ENCODE results near the gene TBC1D9B. TPM values are rescaled to one million over a fixed set of nuclear protein-coding genes. Genes with fewer than 3 reads are reported as not detected.
"Not testable (repeated sequence)": the region's sequence is repeated elsewhere in the genome, so short reads cannot be mapped to it uniquely, and the experiment has no call there.

Gene TBC1D9B
- total RNA-seq, 1 donor from 2014 or later = 131 TPM

DNA sequence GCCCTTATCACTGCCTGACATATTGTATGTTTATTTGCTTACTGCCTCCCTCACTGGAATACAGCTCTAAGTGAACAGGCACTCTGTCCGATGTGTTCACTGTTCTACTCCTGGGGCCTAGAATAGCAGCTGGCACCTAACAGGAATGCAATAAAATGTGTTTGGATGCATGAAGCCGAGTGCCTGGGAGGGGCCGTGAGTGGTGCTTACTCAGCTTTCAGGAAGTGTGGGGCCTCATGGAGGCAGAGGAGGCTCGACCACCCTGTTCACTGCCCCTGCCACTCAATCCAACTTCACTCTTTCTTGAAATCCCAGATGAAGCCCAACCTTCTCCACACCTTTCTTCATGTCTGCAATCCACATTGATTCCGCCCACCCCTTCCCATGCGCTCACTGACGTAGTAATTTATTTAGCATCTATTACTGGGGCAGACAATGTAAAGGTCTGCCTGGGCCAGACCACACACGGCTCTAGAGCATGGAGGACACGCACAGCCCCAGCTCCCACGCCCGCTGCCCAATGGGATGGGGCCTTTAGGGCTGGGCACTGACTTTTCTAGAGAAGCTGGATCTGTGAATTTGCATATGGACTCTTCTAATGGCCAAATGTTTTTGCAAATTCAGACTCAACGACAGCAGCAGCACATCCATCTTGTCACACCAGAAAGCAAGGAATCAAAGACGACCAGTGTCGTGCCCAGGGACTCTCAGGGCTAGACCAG lies 21.3 kb downstream of the TBC1D9B start:
- DNase-seq (ENCODE audit: extremely low read depth, low read depth, low spot score) = no peak

DNA sequence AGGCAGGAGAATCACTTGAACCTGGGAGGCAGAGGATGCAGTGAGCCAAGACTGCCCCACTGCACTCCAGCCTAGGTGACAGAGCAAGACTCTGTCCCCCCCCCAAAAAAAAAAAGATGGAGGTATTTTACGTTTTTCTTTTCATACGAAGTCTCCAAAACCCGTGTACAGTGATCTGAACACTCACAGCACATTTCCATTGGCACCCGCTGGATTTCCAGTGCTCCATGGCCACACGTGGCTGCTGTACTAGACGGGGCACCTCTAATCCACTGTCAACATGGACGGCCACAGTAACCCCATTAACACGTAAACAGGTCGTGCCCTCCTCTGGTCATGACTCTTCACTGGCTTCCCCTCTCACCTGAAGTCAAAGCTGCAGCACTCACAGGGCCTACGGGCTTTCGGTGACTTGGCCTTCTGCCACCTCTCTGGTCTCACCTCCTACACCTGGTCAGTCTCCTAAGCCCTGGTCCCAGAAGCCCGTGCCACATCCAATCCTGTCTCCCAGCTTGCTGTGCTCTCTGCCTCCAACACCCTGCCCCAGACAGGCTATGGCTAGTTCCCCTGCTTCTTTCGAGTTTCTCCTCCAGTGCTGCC lies 22.1 kb downstream of the TBC1D9B start:
- DNase-seq (ENCODE audit: extremely low read depth, low read depth, low spot score) = no peak

DNA sequence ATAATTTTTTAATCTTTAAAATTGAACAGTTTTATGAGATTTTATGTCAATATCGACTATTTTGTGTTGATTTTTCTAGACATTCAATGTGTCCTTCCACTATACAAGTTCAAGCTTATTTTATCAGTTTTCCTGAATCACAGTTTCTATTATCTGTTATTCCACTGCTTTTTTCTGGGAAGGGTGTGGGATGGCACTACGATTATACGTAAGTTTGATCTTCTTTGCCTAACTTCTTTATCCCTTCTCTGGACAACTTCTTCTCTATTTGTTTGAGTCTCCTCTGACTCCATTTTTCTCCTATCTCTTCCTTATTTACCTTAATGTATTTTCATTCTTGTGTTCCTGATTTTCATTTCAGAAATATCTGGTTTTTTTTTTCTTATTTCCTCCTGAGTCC lies 24.5 kb downstream of the TBC1D9B start:
- DNase-seq (ENCODE audit: extremely low read depth, low read depth, low spot score) = no peak

- no peak for DNase-seq (ENCODE audit: extremely low read depth, low read depth, low spot score)
Observed at GRCh38 chr5:179882338-179882737, 25.4 kb downstream of the TBC1D9B start.

DNA sequence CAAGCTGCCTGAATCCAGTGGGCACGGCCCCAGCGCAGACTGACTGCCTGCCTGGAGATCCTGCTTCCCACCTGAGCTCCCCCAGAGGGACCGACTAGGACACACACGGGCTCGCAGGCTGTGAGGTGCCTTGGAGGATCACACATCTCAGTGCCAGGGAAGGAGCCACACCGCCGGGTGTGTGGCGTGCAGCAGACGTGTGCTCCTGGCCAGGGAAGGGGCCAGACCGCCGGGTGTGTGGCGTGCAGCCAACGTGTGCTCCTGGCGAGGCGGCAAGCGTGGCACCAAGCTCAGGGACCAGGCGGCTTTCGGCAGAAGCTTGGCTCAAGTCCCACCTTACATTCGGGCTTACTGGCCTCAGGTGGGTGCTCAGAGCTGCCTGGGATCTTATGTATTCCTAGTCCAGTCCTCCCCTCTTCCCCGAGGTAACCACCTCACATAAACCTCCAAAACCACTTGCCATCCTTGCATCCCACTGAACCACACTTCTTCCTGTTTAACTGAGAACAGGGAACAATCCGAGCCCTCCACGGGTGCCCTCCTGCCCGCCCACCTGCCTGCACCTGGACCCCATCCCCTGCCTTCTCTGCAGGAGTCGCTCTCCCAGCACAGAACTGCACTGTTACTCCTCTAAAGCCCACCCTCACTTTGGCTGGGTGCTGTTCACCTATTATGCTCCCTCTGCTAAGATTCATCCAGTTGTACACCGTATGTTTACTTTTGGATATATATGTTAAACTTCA lies 26.7 kb downstream of the TBC1D9B start:
- DNase-seq (ENCODE audit: extremely low read depth, low read depth, low spot score) = no peak

- DNase-seq (ENCODE audit: extremely low read depth, low read depth, low spot score) = no peak
Observed at GRCh38 chr5:179880066-179880650, 27.5 kb downstream of the TBC1D9B start.

DNA sequence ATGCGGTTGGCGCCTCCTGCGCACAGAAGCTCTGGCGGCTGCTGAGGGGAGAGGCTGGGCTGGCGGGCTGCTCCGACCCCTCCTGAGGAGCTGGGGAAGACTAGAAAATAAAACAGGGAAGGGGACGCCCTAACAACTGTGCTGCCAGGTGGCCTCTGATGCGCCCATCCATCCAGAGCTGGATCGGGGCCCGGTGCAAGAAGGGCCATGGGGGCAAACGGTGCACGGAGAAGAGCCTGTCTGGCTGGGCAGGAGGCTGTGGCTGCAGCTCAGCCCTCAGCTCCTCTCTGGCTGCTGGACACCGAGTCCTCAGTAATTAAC lies 28.0 kb downstream of the TBC1D9B start:
- no peak for DNase-seq (ENCODE audit: extremely low read depth, low read depth, low spot score)

GRCh38 chr5:179879003-179879689 lies 28.6 kb downstream of the TBC1D9B start:
- no peak for DNase-seq (ENCODE audit: extremely low read depth, low read depth, low spot score)

DNA sequence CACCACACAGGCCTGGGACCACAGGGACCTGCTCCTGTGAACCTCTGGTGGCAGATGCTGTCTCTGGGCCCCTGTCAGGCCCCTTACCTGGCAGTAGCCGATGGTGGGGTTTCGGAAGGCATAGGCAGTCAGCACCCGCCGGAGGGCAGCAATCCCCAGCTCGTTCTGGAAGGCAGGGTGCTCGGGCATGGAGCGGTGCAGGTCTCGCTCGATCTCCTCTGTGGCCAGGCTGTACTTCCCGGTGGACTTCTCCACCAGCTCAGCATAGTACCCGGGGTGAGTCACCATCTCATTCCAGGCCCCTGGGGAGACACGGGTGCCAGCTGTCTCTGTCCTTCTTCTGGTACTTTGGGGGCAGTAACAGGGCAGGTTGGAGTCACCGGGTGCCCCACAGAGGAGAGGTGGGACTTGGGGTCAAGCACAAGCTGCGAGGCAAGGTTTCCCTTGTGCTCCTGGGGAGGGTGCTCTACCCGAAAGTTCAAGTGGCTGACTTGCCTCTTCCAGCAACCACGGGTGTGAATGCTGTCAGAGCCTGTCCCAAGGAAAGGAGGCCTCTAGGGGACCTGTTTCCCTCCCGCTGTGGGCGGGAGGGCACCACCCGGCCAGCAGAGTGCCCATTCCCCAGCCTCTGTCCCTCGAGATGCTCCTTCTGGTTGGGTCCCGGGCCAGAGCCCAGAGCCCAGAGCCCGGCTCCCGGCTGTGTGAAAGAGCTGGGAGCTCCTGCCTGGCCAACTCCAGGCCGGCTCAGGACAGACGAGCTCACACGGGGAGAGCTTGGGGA lies 29.3 kb downstream of the TBC1D9B start:
- no peak for DNase-seq (ENCODE audit: extremely low read depth, low read depth, low spot score)

DNA sequence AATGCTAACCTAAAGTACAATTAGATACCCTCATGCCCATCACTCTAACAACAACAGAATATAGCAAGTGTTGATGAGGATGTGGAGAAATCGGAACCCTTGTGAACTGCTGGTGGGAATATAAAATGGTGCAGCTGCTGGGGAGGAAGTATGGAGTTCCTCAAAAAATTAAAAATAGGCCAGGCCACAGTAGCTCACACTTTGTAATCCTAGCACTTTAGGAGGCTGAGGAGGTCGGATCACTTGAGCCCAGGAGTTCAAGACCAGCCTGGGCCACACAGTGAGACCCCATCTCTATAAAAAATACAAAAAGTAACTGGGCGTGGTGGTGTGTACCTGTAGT lies 31.1 kb downstream of the TBC1D9B start:
- no peak for DNase-seq (ENCODE audit: extremely low read depth, low read depth, low spot score)

DNA sequence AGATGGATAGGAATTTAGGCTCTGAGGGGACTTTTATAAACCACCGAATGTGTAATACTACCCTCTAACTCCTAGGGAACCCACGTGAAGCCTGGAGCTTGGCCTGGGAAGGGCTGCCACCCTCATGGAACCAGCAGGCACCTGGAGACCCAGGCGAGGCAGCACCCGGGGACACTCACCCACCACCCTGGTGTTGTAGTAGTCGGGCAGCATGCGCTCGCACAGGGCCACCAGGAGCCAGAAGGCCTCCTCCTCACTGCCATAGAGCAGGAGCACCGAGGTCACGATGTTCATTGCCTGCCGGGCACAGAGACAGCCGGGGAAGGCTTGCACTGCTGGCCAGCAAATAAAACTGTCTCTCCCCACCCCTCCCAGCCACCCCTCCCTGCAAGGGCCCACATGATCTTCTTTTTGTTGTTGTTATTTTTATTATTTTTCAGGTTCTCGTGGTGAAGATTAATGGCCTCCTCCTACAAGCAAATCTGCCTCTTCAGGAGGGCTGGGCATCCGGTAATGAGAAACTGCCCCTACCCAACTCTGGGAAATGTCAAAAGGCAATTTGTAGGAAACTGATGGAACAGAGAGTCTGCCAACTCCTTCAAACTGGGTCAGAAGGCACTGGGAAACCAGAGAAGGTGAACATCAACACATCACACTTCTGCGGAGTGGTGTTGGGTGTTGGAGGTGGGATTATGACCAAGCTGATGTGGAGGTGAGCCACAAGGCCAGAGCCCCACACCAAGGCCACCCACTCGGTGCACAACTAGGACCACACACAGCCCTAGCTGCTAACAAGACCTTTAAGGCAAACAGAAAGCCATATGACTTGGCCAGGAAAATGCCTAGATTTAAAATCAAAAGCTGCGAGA lies 31.7 kb downstream of the TBC1D9B start:
- no peak for DNase-seq (ENCODE audit: extremely low read depth, low read depth, low spot score)

DNA sequence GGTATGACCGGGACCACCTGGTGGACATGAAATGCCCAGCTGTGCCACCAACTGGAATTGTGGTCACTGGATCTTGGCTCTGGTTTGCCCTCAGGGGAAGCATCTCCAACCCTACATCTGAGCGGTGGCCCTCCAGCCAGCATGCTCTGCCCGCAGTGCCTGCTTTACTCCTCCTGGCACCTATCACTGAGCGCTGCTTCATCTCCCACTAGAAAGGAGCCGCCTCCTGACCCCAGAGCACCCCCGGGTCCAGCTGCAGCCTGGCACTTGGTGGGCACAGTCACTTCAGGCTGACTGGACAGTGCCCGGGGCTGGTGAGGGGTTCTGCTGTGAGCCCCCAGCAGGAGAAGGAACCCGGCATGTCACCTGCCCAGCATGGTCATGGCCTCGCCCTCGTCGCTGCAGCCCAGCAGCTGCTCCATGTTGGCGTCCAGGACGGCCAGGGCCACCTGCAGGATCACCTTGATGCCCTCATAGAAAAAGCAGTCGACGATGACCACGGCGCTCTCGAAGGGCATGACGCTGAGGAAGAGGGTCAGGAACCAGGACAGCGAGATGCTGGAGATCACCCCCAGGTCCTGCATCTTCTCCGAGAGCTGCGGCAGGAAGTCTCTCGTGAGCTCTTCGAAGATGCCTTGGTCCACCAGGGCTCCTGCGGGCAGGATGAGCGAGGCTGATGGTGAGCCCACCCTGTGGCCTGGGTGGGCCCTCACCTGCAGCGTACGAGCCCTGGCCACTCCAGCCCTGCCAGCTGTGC lies 33.0 kb downstream of the TBC1D9B start:
- no peak for DNase-seq (ENCODE audit: extremely low read depth, low read depth, low spot score)

GRCh38 chr5:179874136-179874535 lies 33.6 kb downstream of the TBC1D9B start:
- DNase-seq (ENCODE audit: extremely low read depth, low read depth, low spot score) = no peak

DNA sequence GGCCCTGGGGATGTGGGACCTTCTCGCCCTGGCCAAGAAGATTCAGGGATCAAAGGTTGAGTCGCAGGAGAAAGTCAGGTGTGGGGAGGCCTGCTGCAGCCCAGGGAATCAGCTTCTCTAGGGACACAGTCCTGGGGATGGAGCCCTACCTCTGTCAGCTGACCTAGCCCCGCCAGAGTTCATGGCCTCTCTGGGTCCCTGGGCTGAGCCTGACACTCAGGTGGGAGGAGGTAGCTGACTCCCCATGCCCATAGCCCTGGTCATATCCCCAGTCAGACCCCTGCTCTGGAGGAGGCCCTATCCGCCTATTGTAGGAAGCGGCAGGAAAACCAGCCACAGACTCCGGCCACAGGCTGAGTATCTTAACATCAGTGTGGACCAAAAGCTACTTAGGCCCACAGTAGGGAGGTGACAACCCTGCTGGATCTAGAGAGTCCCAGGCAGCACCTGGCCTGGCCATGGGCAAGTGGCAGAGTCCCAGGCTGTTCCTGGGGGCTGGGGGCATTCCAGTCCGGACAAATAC lies 34.0 kb downstream of the TBC1D9B start:
- DNase-seq (ENCODE audit: extremely low read depth, low read depth, low spot score) = no peak

DNA sequence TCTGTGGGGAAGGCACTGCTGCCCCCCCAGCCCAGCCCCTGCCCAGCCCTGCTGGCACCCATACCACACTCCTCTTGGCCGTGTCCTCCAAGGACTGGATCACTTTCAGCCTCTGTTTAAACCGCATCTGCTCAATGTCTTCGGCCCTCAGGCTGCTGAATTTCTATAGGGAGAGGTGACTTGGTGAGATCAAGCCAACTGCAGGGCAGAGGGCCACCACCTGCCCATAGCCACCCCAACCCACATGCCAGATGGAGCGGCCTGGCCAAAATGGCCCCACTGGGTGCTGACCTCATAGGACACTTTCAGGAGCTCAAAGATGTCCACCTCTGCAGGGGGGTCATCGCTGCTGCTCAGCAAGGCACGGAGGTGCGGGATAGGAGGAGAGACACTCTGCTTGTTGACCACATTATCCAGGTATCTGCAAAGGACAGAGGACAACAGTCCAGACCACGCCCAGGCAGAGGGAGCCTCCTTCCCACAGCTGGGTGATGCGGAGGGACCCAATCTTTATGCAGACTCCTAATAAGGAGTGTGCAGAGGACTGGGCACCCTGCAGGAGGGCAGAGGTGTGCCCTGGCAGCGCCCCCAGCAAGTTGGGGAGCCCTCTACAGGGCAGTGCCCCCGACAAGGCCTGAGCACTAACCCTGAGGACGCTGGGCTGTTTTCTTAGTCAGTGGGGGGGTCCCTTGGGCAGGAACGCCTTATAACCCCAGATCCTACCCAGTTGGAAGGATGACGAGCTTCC lies 34.7 kb downstream of the TBC1D9B start:
- DNase-seq (ENCODE audit: extremely low read depth, low read depth, low spot score) = no peak

GRCh38 chr5:179872055-179872827 lies 35.5 kb downstream of the TBC1D9B start:
- DNase-seq (ENCODE audit: extremely low read depth, low read depth, low spot score) = no peak

GRCh38 chr5:179871533-179871932 lies 36.2 kb downstream of the TBC1D9B start:
- not testable (repeated sequence) for DNase-seq (ENCODE audit: extremely low read depth, low read depth, low spot score)

All from glomerular endothelial cell (primary cell).